DOHH2 (cell line): Measurements from ENCODE around the gene CERS6.

ENCODE experiments used
- H3F3A ChIP-seq: fragments of 200-600 bp; sonication (generic), shearing (Covaris generic); 2 replicates; pipeline ENCODE4 v1.6.0; 2016; ENCODE audit warnings: antibody characterized with exemption, mild to moderate bottlenecking; ENCODE audit not compliant: control insufficient read depth, insufficient read depth
- H3K27ac ChIP-seq: fragments of 200-600 bp; sonication (generic); 2 replicates; pipeline ENCODE4 v1.5.1; 2014; ENCODE audit warnings: low read depth, mild to moderate bottlenecking, low read length, moderate library complexity
- H3K27me3 ChIP-seq: fragments of 200-600 bp; sonication (generic); 2 replicates; pipeline ENCODE4 v1.6.1; 2014; ENCODE audit warnings: mild to moderate bottlenecking, low read length, mixed read lengths; ENCODE audit not compliant: control insufficient read depth
- H3K36me3 ChIP-seq: fragments of 200-600 bp; sonication (generic); 2 replicates; pipeline ENCODE4 v1.6.1; 2014; ENCODE audit warnings: mild to moderate bottlenecking, low read length, moderate library complexity, mixed read lengths; ENCODE audit not compliant: control insufficient read depth
- H3K4me1 ChIP-seq: fragments of 200-600 bp; sonication (generic); 2 replicates; pipeline ENCODE4 v1.6.1; 2014; ENCODE audit warnings: mild to moderate bottlenecking, low read length, mixed read lengths; ENCODE audit not compliant: control insufficient read depth
- H3K4me2 ChIP-seq: fragments of 200-600 bp; sonication (generic); 2 replicates; pipeline ENCODE4 v1.6.0; 2014; ENCODE audit warnings: mild to moderate bottlenecking, low read length, moderate library complexity
- H3K4me3 ChIP-seq: fragments of 200-600 bp; sonication (generic); 2 replicates; pipeline ENCODE4 v1.5.1; 2014; ENCODE audit warnings: mild to moderate bottlenecking, low read length, mixed read lengths
- H3K79me2 ChIP-seq: fragments of 200-600 bp; sonication (generic); 2 replicates; pipeline ENCODE4 v1.6.1; 2014; ENCODE audit warnings: mild to moderate bottlenecking, low read length, mixed read lengths; ENCODE audit not compliant: control insufficient read depth
- H3K9me2 ChIP-seq: fragments of 200-600 bp; sonication (generic); replicated peaks from 2 replicates; pipeline ENCODE4 v1.6.1; 2014; ENCODE audit warnings: mild to moderate bottlenecking, low read length, mixed read lengths; ENCODE audit not compliant: control insufficient read depth
- H3K9me3 ChIP-seq: fragments of 200-600 bp; sonication (generic); 2 replicates; pipeline ENCODE4 v1.6.1; 2014; ENCODE audit warnings: antibody characterized with exemption, low read length, mixed read lengths; ENCODE audit not compliant: control insufficient read depth, insufficient read depth
- H4K20me1 ChIP-seq: fragments of 200-600 bp; sonication (generic); 2 replicates; pipeline ENCODE4 v1.6.0; 2014; ENCODE audit warnings: low read depth, mild to moderate bottlenecking, antibody characterized with exemption, low read length, moderate library complexity; ENCODE audit not compliant: control insufficient read depth, insufficient read depth
- CTCF ChIP-seq: fragments of 200-600 bp; sonication (generic); IDR thresholded peaks from one replicate; pipeline ENCODE4 v1.5.1; 2014; ENCODE audit warnings: antibody characterized with exemption, mild to moderate bottlenecking, low read depth, low read length; ENCODE audit not compliant: poor library complexity, severe bottlenecking
- EZH2phosphoT487 ChIP-seq: fragments of 200-600 bp; sonication (generic); IDR thresholded peaks from 2 replicates; pipeline ENCODE4 v1.6.1; 2017; ENCODE audit warnings: borderline replicate concordance, mild to moderate bottlenecking, antibody characterized with exemption, low read length, moderate library complexity, mixed read lengths

Gene CERS6

GRCh38 chr2:168702579-168702978, 246.5 kb downstream of the CERS6 start:
- no peaks in the 10 kb centered on the region for H4K20me1 ChIP-seq

GRCh38 chr2:168703926-168704325, 247.9 kb downstream of the CERS6 start:
- H3F3A ChIP-seq: no peaks in the 10 kb centered on the region
- TF ChIP-seq CTCF (no peak), EZH2phosphoT487 (no peak)
- H4K20me1 ChIP-seq: no peaks in the 10 kb centered on the region
- no peaks in the 10 kb centered on the region for H3K9me2 ChIP-seq
- H3K27me3 ChIP-seq: no peaks in the 10 kb centered on the region; the same call in 1 of the 2 replicates
- H3K4me3 ChIP-seq: no peak overlapping the region
- no peaks in the 10 kb centered on the region for H3K4me1 ChIP-seq
- H3K36me3 ChIP-seq: no peaks in the 10 kb centered on the region
- no peaks in the 10 kb centered on the region for H3K79me2 ChIP-seq
- H3K9me3 ChIP-seq: no peaks in the 10 kb centered on the region
- no peak overlapping the region for H3K27ac ChIP-seq
- no peak overlapping the region for H3K4me2 ChIP-seq

More at GRCh38 chr2:168702579-168702978, 246.5 kb downstream of the CERS6 start:
- H3F3A ChIP-seq: no peaks in the 10 kb centered on the region
- TF ChIP-seq CTCF (no peak), EZH2phosphoT487 (no peak)
- H3K4me3 ChIP-seq: no peak overlapping the region
- H3K36me3 ChIP-seq: no peaks in the 10 kb centered on the region
- H3K27me3 ChIP-seq: no peaks in the 10 kb centered on the region; the same call in 1 of the 2 replicates
- no peak overlapping the region for H3K27ac ChIP-seq
- H3K4me1 ChIP-seq: no peaks in the 10 kb centered on the region
- H3K9me3 ChIP-seq: no peaks in the 10 kb centered on the region
- no peaks in the 10 kb centered on the region for H3K9me2 ChIP-seq
- H3K79me2 ChIP-seq: no peaks in the 10 kb centered on the region
- H3K4me2 ChIP-seq: no peak overlapping the region

GRCh38 chr2:168705534-168706470, 249.7 kb downstream of the CERS6 start:
- Histone ChIP-seq H3K27me3 (peaks cover 4% of the 10 kb centered on the region), H3K9me3 (no peaks in the 10 kb centered on the region), H4K20me1 (no peaks in the 10 kb centered on the region), H3K27ac (no peak overlapping the region), H3K36me3 (no peaks in the 10 kb centered on the region), H3K4me1 (no peaks in the 10 kb centered on the region), H3F3A (no peaks in the 10 kb centered on the region), H3K4me2 (no peak overlapping the region), H3K79me2 (no peaks in the 10 kb centered on the region), H3K9me2 (no peaks in the 10 kb centered on the region), H3K4me3 (no peak overlapping the region)
- TF ChIP-seq EZH2phosphoT487 (no peak), CTCF (peak; percentile 27)
